22Rv1 (cell line): Measurements from ENCODE around the gene AGAP1.

ENCODE experiments used
- CTCF ChIP-seq: fragments of 450-650 bp; IDR thresholded peaks from 2 replicates; pipeline ENCODE4 v1.5.1; 2017; ENCODE audit warnings: mild to moderate bottlenecking
- ZFX ChIP-seq: fragments of 450-650 bp; IDR thresholded peaks from 2 replicates; pipeline ENCODE4 v1.6.1; 2017; ENCODE audit warnings: antibody characterized with exemption, borderline replicate concordance

DNA sequence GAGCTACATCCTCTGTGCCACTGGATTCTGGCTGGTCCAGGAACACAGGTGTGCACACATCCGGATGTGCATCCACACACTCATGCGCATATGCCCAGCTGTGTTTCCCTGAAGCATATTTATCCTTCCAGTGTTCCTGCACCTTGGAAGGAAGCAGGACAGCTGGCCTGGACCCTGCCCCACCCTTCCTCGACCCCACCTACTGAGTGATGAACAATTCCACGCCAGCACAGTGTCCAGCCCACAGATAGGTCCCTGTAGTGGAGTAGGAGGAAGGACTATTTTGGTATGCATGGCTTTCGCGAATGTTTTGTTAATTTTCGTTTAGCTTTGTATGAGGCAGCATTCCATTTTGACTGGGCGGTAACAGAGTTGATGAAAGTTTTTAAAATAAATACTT, 211.5 kb downstream of the AGAP1 start:
- TF ChIP-seq CTCF (no peak), ZFX (no peak)
